Dedifferentiated amniotic fluid mesenchymal stem cell (primary cell): ENCODE data around the gene DNM1L.
A peak's percentile ranks its signal among the peaks of the same experiment; 100 is the strongest.

ENCODE experiments used
- DNase-seq: peaks from one replicate; pipeline ENCODE4 v3.0.0-alpha.2; 2016; ENCODE audit errors: extremely low spot score

The DNM1L gene

DNA sequence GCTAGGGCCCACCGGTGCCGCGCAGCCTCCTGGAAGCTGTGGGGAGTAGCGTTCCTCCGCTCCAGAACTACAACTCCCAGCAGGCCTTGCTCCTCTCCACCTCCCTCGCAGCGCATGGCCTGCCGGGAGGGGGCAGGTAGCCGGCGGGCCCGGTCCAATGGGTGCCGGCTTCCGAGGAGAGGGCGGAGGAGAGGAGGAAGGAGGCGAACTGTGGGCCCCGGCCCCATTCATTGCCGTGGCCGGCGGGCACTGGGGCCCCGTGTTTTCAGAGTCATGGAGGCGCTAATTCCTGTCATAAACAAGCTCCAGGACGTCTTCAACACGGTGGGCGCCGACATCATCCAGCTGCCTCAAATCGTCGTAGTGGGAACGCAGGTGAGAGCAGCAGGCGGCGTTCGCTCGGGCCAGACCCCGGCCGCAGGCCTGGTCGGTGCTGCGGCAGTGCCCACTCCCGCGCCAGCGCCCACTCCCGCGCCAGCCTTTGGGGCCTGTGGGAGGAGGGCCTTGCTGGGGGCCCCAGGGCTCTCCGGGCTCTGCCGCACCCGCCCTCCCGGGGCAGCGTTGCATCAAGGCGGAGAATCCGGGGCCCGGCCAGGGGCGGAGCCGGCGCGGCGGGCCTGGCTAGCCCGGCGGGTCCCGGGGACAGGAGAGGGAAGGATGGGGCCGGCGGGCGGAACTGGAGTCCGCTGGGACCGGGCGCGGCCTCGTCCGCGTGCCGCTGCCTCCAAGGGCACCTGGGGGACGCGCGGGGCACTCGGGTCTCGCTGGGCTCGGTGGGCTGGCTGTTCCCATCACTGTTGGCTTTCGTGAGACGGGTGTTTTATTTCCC lies at the start of gene DNM1L:
Gene DNM1L (plus strand): TSS at position 211 of the 829 bp plus-strand sequence. CDS start 63 bp downstream, at position 274.
- DNase-seq, result peak; percentile 91

DNA sequence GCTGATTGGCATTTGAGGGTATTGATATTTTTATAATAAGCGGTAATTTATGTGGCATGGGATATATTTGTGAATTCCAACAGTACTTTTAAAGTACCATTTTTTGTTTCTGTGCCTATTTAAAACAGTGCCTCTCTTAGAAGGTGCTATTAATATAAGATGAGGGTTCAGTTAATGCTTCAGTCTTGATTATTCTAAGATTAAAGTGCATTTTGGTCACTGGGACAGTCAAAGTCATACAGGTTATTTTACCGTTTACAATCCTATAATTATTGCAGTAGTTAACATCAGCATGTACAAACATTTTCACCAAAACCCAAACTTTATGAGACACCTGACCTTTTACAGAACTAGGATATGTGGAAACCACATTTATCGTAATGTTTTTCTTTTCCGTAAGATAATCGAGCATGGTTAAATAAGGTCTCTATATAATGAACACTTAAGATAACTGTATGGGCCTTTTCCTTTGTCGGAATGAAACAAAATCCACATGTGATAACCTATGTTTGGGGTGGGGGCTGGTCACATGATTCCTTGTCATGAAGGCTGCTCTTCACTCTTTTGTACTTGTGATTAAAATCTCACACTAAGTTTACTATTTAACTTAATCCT lies 37.7 kb upstream of the DNM1L start:
- no peak for DNase-seq

DNA sequence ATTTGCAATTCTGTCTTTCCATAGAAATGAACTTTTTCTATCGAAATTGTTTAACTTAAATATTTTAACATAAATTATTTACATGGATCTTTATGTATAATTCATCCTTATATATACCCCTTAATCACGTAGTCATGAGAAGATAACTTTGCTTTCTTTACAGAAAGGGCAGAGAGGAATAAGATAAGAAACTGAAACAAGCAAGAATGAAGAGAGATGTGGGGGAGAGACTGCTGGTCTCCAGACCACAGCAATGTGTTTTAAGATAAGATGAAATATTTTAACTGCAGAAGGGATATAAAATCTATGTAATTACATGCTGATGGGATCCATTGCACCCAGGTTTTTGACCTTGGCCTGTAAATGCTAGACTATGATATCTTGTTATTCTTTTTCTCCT lies 34.7 kb upstream of the DNM1L start:
- DNase-seq, result no peak

DNA sequence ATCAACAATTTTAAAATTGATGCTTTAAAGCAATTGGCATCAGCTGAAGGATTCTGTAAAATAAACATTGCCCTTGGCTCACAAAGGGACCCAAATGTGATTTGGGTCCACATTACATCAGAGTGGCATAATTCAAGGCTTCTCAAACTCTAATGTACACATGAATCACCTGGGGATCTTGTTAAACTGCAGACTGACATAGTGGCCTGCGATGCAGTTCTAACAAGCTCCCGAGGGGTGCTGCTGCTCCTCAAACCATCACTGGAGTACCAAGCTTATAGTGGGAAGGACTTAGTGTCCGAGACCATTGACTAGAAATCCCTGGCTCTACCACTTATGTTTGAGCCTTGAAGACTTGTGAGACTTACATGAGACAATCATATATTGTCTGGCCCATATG lies 31.8 kb upstream of the DNM1L start:
- DNase-seq, result no peak

DNA sequence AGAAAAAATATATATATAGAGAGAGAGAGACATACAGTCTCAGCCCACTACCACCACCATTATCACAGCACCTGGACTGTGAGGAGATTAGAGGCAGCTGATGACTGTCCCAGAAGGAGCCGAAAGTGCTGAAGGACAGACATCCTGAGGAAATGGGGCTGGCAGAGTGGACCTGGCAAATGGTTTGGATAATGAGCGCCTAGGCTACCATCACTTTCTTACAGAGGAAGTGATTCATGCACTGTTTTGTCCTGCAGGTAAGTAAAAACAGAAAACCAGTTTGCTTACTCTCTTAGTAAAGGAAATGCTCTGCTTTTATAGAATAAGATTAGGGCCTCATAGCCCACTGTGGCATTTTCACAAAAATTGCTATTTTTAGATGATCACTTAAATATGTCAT lies 28.6 kb upstream of the DNM1L start:
- no peak for DNase-seq

DNA sequence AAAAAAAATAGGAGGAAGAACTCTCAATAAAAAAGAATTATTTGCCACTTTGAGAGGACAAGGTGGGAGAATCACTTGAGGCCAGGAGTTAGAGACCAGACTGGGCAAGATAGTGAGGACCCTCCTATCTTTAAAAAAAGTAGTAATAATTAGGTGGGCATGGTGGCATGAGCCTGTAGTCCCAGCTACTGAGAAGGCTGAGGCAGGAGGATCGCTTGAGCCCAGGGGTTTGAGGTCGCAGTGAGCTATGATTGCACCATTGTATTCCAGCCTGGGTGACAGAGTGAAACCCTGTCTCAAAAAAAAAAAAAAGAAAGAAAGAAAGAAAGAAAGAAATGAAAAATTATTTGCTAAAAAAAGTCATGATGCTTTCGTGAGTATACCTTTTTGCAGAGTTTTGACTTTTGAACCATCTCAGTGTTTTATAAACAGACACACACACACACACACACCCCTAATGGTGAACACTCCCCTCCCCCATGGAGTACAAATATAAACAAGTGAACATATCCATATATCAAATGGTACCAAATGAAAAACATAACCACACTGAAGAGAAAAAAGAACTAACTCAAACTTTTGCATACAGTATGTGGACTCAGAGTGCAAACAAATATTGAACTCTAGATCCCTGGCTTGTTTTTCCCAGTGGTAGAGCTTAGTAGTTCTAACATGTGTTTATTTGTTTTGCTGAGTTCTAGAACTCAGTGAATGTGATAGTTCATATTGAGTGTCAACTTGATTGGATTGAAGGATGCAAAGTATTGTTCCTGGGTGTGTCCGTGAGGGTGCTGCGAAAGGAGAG lies 27.7 kb upstream of the DNM1L start:
- no peak for DNase-seq

DNA sequence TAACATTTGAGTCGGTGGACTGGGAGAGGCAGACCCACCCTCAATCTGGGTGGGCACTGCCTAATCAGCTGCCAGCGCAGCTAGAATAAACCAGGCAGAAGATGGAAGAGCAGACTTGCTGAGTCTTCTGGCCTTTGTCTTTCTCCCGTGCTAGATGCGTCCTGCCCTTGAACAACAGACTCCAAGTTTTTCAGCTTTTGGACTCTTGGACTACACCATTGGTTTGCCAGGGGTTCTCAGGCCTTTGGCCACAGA lies 27.2 kb upstream of the DNM1L start:
- DNase-seq, result no peak

DNA sequence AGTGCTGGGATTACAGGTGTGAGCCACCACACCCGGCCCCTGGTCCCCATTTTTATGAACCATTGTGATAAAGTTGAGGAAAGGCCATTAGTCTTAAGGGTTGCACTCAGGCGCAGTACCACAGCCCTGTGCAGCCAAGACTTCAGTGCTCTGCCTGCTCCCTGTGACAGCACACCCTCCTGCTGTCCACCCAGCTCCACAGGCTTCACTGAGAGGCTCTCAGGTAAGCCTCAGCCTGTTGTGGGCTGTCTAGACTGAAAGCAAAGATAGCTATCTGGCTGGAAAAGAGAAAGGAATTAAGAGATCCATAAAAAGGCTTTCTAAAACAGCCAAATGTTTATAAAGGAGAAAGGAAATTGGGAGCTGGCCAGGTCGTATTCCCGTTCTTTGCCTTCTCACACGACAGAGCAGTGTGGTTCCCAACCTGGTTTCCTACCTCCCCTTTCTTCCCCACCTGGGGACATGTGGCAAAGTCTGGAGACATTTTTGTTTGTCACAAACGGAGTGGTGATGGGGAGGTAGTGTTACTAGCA lies 19.1 kb upstream of the DNM1L start:
- no peak for DNase-seq

DNA sequence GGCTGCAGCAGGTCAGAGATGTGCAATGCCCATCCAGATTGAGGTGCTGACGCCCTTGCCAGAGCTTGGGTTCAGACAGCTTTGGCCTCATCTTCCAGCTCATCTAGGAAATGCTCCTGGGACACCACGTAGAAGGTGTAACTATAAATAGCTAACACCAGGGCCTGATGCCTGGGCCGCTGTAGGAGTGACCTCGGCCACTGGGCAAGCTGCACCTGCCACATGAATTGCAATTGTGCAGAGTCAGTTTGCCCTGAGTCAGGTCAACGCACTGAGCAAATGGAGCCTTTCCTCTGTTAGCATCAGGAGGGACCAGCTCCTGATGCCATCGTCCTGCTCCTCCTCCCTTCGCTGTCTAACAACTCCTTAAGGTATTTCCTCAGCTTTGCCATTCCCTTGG lies 17.4 kb upstream of the DNM1L start:
- no peak for DNase-seq

DNA sequence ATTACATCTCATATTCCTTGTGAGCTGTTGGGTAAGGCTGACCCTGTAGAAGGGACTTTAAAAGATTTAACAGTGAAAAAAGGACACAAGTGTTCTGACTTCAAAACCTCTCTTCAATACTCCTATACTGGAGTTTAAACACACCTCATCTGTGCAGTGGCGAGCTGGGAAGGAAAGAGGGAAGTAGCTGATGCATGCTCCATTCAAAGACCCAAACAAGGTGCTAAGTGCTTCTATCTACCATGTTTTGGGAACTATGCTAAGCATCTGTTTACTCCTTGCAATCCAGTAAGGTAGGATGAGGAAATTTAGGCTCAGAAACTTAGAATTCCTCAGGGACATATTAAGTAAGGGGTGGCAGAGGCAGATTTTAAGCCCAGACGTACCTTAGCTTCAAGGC lies 16.4 kb upstream of the DNM1L start:
- no peak for DNase-seq

DNA sequence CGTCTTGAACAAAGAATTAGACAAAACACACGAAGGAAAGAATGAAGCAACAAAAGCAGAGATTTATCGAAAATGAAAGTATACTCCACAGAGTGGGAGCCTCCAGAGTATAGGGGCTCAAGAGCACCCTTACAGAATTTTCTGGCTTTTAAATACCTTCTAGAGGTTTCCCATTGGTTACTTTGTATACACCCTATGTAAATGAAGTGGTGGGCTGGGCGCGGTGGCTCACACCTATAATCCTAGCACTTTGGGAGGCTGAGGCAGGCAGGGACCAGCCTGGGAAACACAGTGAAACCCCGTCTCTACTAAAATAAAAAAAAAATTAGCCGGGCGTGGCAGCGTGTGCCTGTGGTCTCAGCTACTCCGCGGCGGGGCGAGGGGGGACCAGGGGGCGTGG lies 13.1 kb upstream of the DNM1L start:
- no peak for DNase-seq

DNA sequence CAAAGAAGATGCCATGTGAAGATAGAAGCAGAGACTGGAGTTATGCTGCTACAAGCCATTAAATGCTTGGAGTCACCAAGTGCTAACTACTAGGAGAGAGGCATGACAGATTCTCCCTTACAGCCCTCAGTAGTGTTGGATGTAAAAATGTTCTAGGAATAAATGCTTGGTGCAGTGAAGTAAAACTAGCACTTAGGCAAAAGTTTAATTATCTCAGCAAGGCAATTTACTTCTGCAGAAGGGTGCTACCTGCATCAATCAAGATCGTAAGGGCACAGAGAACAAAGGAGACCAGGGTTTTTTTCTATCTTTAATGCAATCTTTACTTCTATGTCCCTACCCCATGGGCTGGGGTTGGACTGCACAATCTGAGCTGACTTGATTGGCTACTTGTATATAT lies 9.5 kb upstream of the DNM1L start:
- no peak for DNase-seq

DNA sequence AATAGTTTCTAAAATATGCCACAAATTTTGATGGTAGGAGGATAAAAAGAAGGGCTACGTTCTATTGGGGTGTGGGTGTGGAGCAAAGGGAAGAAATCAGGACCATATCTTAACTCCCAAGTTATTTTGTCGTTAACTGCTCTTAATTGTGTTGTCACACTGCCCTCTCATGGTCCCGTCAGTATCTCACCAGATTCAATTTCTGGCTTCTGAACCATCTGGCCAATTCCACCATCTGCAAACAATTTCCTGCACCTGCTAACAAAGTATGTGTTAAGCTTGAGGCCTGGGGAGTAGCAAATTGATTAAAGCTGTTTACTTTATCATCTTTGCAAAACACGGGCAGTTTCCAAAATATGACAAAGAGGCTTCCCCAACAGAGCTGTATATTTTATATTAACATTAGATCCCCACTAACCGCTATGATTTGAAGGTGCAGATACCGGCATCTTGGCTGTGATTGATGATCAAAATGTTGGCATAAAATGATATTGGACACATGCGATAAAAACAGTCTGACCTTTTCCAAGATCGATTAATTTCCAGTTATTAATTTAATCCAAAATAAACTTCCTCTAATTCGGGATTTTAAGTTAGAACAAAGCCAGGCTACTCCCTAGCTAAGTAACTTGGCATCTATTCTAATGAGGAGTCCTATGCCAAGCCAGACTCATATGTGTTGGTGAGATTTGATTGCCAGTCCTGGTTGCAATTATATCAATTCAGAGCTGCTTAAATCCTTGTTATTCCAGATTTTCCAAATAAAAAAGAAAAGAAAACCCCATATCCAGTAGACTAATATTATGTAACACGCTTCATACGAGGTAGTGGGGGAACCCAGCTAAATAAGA lies 6.9 kb upstream of the DNM1L start:
- peak; percentile 79 for DNase-seq

DNA sequence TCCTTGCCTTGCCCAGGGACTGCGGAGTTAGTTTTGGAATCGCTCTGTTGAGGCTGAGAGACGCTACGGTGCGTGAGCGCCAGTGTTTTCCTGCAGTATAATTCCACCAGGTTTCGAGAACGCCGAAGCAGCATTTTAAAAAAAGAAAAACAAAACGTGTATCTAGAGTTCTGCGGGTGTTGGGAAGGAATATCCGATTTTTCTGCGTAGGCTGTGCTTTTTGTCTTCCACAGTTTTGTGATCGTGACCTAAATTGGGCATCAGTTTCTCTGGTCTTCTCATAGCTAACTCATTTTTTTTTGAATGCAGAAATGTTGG lies 778 bp downstream of the DNM1L start:
- DNase-seq, result peak; percentile 36

DNA sequence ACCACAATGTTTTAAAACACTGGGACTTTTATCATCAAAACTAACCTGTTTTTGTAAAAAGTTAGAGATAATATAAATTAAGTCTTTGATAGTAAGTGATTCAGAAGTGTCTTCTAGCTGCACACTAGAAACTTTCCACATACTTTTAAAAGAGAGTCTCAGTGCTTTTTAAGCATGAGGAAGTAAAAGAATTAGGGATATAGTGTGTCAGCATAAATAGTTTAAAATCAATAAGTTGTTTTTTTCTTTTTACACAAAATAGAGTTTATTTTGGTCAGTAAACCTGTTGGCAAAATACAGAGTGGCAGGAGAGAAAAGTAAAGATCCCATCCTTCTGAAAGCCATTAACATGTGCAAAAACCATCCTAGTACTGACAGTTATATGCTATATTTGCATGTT lies 1.7 kb downstream of the DNM1L start:
- DNase-seq, result no peak

DNA sequence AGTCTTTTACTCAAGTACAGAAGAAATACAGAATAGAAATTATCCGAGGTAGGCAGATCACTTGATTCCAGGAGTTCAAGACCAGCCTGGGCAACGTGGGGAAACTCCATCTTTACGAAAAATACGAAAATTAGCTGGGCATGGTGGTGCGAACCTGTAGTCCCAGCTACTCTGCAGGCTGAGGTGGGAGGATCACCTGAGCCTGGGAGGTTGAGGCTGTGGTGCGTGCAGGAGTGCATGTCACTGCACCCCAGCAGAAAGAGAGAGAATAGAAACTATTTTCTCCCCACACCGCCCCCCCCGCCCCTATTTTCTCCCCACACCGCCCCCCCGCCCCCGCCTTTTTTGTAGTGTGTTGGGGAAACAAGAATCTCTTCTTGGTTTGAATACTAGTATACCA lies 2.2 kb downstream of the DNM1L start:
- DNase-seq, result no peak

DNA sequence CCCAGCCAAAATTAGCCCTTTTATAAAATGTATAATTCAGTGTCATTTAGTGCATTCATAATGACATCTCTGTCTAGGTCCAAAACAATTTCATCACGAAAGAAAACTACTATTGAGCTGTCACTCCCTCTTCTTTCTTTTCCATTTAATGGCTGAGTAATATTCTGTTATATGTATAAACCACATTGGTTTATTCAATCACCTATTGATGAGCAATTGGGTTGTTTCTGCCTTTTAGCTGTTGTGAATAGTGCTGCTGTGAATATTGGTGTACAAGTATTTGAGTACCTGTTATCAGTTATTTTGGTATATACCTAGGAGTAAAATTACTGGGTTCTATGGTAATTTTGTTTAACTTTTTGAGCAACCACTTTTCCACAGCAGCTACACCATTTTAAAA lies 7.2 kb downstream of the DNM1L start:
- DNase-seq, result no peak

DNA sequence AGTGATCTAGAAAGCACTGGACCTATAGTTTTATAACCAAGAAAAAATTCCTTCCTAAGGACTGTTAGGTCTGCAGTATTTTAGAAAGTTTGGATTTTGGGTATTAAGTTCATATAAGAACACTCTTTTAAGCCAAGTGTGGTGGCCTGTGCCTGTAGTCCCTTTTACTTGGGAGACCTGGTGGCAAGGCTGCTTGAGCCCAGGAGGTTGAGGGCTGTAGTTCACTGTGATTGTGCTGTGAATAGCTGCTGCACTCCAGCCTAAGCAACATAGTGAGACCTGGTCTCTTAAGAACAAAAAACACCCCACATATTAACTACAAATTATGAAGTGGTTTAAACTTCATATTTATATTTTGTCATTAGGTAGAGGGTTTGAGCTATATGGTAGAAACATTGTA lies 9.7 kb downstream of the DNM1L start:
- DNase-seq, result no peak

DNA sequence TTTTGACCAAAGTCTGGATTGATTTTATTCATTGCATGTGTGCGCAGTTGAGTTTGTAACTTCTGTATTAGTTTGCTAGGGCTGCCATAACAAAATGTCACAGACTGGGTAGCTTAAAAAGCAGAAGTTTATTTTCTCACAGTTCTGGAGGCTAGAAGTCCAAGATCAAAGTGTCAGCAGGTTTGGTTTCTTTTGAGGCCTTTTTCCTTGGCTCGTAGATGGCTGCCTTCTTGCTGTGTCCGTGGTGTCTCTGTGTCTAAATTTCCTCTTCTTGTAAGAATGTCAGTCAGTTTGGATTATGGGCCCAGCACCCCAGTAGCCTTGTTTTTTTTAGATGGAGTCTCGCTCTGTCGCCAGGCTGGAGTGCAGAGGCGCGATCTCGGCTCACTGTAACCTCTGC lies 11.8 kb downstream of the DNM1L start:
- no peak for DNase-seq

DNA sequence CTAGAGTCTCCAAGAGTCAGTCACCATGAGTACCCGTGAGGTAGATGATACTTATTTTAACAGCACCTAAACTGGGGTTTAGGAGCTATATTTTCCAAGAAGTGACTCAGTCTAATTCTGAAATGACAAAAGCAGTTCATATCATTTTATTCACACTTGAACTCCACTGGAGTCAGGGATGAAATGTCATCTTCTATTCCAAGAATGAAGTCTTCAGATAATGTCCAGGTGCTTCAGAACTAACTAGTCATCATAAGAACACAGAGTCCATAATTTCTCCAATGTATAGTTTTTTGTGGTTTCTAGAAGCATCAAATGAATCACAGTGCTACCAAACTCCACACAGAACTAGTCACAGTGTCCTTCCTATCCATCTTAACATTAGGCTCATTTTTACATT lies 13.3 kb downstream of the DNM1L start:
- DNase-seq, result no peak

DNA sequence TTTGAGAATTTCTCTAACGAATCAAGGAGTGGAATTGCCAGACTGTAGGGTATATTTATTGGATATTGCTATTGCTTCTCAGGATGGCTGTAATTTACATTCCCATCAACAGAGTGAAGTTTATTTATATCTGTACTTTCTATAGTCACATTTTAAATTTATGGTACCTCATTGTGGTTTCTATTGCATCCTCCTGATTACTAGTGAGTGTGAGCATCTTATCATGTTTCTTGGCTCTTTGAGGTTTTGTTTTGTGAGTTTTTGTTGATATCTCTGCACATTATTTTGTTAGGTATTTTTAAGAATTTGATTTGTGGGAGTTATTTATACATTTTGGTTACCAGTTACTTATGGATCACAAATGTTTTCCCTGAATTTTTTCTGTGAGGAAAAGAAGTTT lies 13.9 kb downstream of the DNM1L start:
- DNase-seq, result no peak

DNA sequence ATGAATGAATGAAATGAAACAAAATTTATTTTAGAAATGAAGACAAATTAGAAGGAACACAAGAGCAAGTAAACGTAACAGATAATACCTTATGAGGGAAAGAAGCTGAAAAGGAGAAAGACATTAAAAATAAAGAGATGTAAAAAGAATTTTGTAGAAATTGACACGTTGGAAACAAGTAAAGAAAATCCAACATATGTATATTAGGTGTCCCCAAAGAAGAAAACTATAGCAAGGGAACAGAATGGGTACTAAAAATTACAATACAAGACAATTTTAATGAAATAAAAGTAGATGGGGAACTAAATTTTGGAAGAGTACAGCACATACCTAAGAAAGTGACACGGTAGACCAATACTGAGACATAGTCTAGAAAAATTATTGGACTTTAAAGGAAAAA lies 16.7 kb downstream of the DNM1L start:
- no peak for DNase-seq
